Vagina (tissue), 2 donors: ENCODE results near the gene PERM1.

Experiments used
- POLR2A ChIP-seq, 2 donors: fragments of 450-650 bp; IDR thresholded peaks; one replicate each; pipeline ENCODE4 v1.6.1; 2017; ENCODE audit warnings: antibody characterized with exemption in 2 of 2, mild to moderate bottlenecking in 2 of 2, moderate library complexity in 2 of 2
- TF ChIP-seq, protein P1 (sequence below), 3 experiments: fragments of 450-650 bp in 2 of 3; fragments of 200-600 bp in 1 of 3; sonication (generic) in 1 of 3; IDR thresholded peaks; one replicate each; pipeline ENCODE4 v1.5.1; 2017 to 2019; ENCODE audit warnings: antibody characterized with exemption in 3 of 3, mild to moderate bottlenecking in 2 of 3, moderate library complexity in 2 of 3

DNA sequence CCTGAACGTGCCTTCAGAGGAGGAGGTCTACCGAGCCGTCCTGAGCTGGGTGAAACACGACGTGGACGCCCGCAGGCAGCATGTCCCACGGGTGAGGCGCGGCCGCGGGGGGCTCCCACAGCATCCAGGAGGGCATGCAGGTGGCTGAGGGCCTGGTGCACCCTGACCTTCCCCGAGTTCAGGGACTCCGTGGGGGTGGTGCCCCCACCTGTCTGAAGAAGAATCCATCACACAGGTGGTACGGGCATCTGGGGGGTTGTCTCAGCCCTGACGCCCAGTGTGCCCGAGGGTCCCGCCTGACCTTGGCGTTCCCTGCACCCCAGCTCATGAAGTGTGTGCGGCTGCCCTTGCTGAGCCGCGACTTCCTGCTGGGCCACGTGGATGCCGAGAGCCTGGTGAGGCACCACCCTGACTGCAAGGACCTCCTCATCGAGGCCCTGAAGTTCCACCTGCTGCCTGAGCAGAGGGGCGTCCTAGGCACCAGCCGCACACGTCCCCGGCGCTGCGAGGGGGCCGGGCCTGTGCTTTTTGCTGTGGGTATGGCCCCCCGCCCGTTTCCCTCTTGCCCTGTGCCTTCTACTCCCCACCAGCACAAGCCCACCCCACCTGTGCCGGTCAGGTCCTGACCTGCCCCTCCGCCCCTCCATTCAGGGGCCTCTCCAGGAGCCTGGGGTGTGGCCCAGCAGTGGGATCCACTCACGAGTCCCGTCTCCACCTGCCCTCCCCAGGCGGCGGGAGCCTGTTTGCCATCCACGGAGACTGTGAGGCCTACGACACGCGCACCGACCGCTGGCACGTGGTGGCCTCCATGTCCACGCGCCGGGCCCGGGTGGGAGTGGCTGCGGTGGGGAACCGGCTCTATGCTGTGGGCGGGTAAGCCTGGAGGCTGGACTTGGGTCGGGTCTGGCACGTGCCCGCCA, 19.3 kb downstream of the PERM1 start:
- TF ChIP-seq, protein P1, sequence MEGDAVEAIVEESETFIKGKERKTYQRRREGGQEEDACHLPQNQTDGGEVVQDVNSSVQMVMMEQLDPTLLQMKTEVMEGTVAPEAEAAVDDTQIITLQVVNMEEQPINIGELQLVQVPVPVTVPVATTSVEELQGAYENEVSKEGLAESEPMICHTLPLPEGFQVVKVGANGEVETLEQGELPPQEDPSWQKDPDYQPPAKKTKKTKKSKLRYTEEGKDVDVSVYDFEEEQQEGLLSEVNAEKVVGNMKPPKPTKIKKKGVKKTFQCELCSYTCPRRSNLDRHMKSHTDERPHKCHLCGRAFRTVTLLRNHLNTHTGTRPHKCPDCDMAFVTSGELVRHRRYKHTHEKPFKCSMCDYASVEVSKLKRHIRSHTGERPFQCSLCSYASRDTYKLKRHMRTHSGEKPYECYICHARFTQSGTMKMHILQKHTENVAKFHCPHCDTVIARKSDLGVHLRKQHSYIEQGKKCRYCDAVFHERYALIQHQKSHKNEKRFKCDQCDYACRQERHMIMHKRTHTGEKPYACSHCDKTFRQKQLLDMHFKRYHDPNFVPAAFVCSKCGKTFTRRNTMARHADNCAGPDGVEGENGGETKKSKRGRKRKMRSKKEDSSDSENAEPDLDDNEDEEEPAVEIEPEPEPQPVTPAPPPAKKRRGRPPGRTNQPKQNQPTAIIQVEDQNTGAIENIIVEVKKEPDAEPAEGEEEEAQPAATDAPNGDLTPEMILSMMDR (IDR thresholded peaks at IDR 0.05) = no peak
- no peak for TF ChIP-seq POLR2A (IDR thresholded peaks at IDR 0.05)
